Natural killer cell (primary cell): ENCODE measurements around the gene IL1RAPL2. TPM values are rescaled to one million over a fixed set of nuclear protein-coding genes. Genes with fewer than 3 reads are reported as not detected.

ENCODE experiments used
- ATAC-seq, 3 donors: fragments of 150-1000 bp in 2 of 3; fragments of 200-7000 bp in 1 of 3; cut with Tn5 transposase; 1 replicate in 1 of 3; 2 replicates in 2 of 3; pipeline ENCODE4 v1.10.0; 2021; ENCODE audit warnings: mild to moderate bottlenecking in 2 of 3, moderate library complexity in 2 of 3
- DNase-seq, 2 donors: peaks; one replicate each; pipeline versions ENCODE4 v3.0.0 to v3.0.0-alpha.2; 2013 to 2021; ENCODE audit warnings: mixed read lengths in 1 of 2
- H3K27ac ChIP-seq: one replicate; pipeline ENCODE4 v1.5.1; 2013; ENCODE audit warnings: mild to moderate bottlenecking, low read length
- H3K27me3 ChIP-seq: one replicate; pipeline ENCODE4 v1.6.1; 2013; ENCODE audit warnings: low read length; ENCODE audit not compliant: control insufficient read depth, insufficient read depth
- H3K36me3 ChIP-seq: one replicate; pipeline ENCODE4 v1.6.1; 2013; ENCODE audit warnings: low read length; ENCODE audit not compliant: control insufficient read depth, insufficient read depth
- H3K4me1 ChIP-seq: one replicate; pipeline ENCODE4 v1.6.1; 2013; ENCODE audit warnings: low read length; ENCODE audit not compliant: control insufficient read depth, insufficient read depth
- H3K4me3 ChIP-seq: one replicate; pipeline ENCODE4 v1.5.1; 2013; ENCODE audit warnings: low read length
- H3K9me3 ChIP-seq: one replicate; pipeline ENCODE4 v1.6.1; 2013; ENCODE audit warnings: low read length; ENCODE audit not compliant: control insufficient read depth, insufficient read depth
- H3K27ac Mint-ChIP-seq, 2 donors: one replicate each; pipeline ENCODE4 v1.8.0; 2022; ENCODE audit warnings: mild to moderate bottlenecking in 2 of 2, mixed read lengths in 2 of 2, moderate library complexity in 1 of 2
- H3K27me3 Mint-ChIP-seq, 2 donors: one replicate each; pipeline ENCODE4 v1.8.0; 2022; ENCODE audit warnings: low read depth in 2 of 2, mixed read lengths in 2 of 2
- H3K36me3 Mint-ChIP-seq: one replicate; pipeline ENCODE4 v1.8.0; 2022; ENCODE audit warnings: mixed read lengths
- H3K4me1 Mint-ChIP-seq, 2 donors: one replicate each; pipeline ENCODE4 v1.8.0; 2022; ENCODE audit warnings: mixed read lengths in 2 of 2
- H3K4me3 Mint-ChIP-seq: one replicate; pipeline ENCODE4 v1.8.0; 2022; ENCODE audit warnings: mild to moderate bottlenecking, moderate library complexity, mixed read lengths
- H3K9me3 Mint-ChIP-seq, 2 donors: one replicate each; pipeline ENCODE4 v1.8.0; 2022; ENCODE audit warnings: mixed read lengths in 2 of 2
- CTCF ChIP-seq: fragments of 200-600 bp; IDR thresholded peaks from one replicate; pipeline ENCODE4 v1.8.0; 2022; ENCODE audit warnings: antibody characterized with exemption
- WGBS: methylation state at CpG from one replicate; pipeline ENCODE4 v1.1.7; 2013; ENCODE audit warnings: missing lambda C conversion rate; ENCODE audit not compliant: insufficient coverage; 5-methylcytosine and 5-hydroxymethylcytosine counted together
- intact Hi-C: fragments of 100-400 bp; cut with micrococcal nuclease; formaldehyde crosslinking; loops from one replicate; pipeline ENCODE4 v1.14.2; 2022
- total RNA-seq, 4 donors: library from RNA; stranded (reverse); fragments of 120-200 nt in 1 of 4; gene quantifications; one replicate each; pipeline versions ENCODE4 v1.2.3 to v1.2.4, GENCODE V29; 2013 to 2022

The IL1RAPL2 gene
- total RNA-seq, 3 donors from 2014 or later (not counting 1 experiment from before 2014, with no cell fraction given), result not detected

- no peak overlapping the region for H3K27ac ChIP-seq
- H3K9me3 Mint-ChIP-seq, result peaks cover 0 to 3% of the 10 kb centered on the region in 2 donors
- whole genome bisulfite sequencing, result 80% methylated on average over 2 of the region's 3 CpGs
- no peaks in the 10 kb centered on the region for H3K27me3 ChIP-seq
- no peak overlapping the region for H3K4me3 Mint-ChIP-seq
- H3K4me1 Mint-ChIP-seq, result no peaks in the 10 kb centered on the region
- intact Hi-C loops, result no loop called here
- DNase-seq, result no peak
- no peak for TF ChIP-seq CTCF
- H3K4me3 ChIP-seq, result no peak overlapping the region
- no peaks in the 10 kb centered on the region for H3K27me3 Mint-ChIP-seq
- no peaks in the 10 kb centered on the region for H3K36me3 ChIP-seq
- no peak overlapping the region for H3K27ac Mint-ChIP-seq
- no peaks in the 10 kb centered on the region for H3K9me3 ChIP-seq
- no peak for ATAC-seq
- H3K36me3 Mint-ChIP-seq, result no peaks in the 10 kb centered on the region
- no peaks in the 10 kb centered on the region for H3K4me1 ChIP-seq
Observed at GRCh38 chrX:105167233-105167632, 601.2 kb downstream of the IL1RAPL2 start.

GRCh38 chrX:105168577-105168976 is 602.6 kb downstream of the IL1RAPL2 start:
- intact Hi-C loops, result no loop called here
- H3K27ac Mint-ChIP-seq, result no peak overlapping the region
- no peak for TF ChIP-seq CTCF
- H3K9me3 Mint-ChIP-seq, result peaks cover 0 to 3% of the 10 kb centered on the region in 2 donors
- H3K4me1 Mint-ChIP-seq, result no peaks in the 10 kb centered on the region
- H3K27me3 Mint-ChIP-seq, result no peaks in the 10 kb centered on the region
- Histone ChIP-seq H3K27me3 (no peaks in the 10 kb centered on the region), H3K4me3 (no peak overlapping the region), H3K27ac (no peak overlapping the region), H3K9me3 (no peaks in the 10 kb centered on the region), H3K36me3 (no peaks in the 10 kb centered on the region), H3K4me1 (no peaks in the 10 kb centered on the region)
- no peaks in the 10 kb centered on the region for H3K36me3 Mint-ChIP-seq
- 89% methylated on average over 1 of the region's 2 CpGs for WGBS
- ATAC-seq, result no peak
- no peak for DNase-seq
- H3K4me3 Mint-ChIP-seq, result no peak overlapping the region

- Histone ChIP-seq H3K9me3 (no peaks in the 10 kb centered on the region), H3K4me3 (no peak overlapping the region), H3K27me3 (no peaks in the 10 kb centered on the region), H3K36me3 (no peaks in the 10 kb centered on the region), H3K4me1 (no peaks in the 10 kb centered on the region), H3K27ac (no peak overlapping the region)
- H3K27ac Mint-ChIP-seq, result no peak overlapping the region
- TF ChIP-seq CTCF, result no peak
- intact Hi-C loops, result no loop called here
- peaks cover 0 to 2% of the 10 kb centered on the region in 2 donors for H3K9me3 Mint-ChIP-seq
- ATAC-seq (no peak), DNase-seq (no peak)
- H3K27me3 Mint-ChIP-seq, result no peaks in the 10 kb centered on the region
- 98% methylated on average over 4 of the region's 4 CpGs for WGBS
- no peaks in the 10 kb centered on the region for H3K36me3 Mint-ChIP-seq
- no peak overlapping the region for H3K4me3 Mint-ChIP-seq
- no peaks in the 10 kb centered on the region for H3K4me1 Mint-ChIP-seq
Observed at GRCh38 chrX:105173071-105173470, 607.1 kb downstream of the IL1RAPL2 start.

- no peak overlapping the region for H3K27ac ChIP-seq
- no peak for TF ChIP-seq CTCF
- Mint-ChIP-seq H3K9me3 (peaks cover 0 to 3% of the 10 kb centered on the region in 2 donors), H3K4me3 (no peak overlapping the region), H3K4me1 (no peaks in the 10 kb centered on the region), H3K27me3 (no peaks in the 10 kb centered on the region), H3K36me3 (no peaks in the 10 kb centered on the region), H3K27ac (no peak overlapping the region)
- no peaks in the 10 kb centered on the region for H3K9me3 ChIP-seq
- ATAC-seq (no peak), DNase-seq (no peak)
- no peaks in the 10 kb centered on the region for H3K27me3 ChIP-seq
- intact Hi-C loops, result no loop called here
- WGBS, result no CpG with 5 or more reads among the region's 3 CpGs
- H3K36me3 ChIP-seq, result no peaks in the 10 kb centered on the region
- no peak overlapping the region for H3K4me3 ChIP-seq
- no peaks in the 10 kb centered on the region for H3K4me1 ChIP-seq
Observed at GRCh38 chrX:105179644-105180043, 613.6 kb downstream of the IL1RAPL2 start.
